Choroid plexus epithelial cell (primary cell): ENCODE measurements around the gene EMC8.
"Not testable (repeated sequence)": the region's sequence is repeated elsewhere in the genome, so short reads cannot be mapped to it uniquely, and the experiment has no call there.

Source experiments
- DNase-seq: peaks from one replicate; pipeline ENCODE4 v3.0.0-alpha.2; 2010; ENCODE audit warnings: low read depth
- H3K4me3 ChIP-seq: 2 replicates; pipeline ENCODE4 v1.5.1; 2011; ENCODE audit warnings: low read depth, mild to moderate bottlenecking, control low read depth, low read length, moderate library complexity
- CTCF ChIP-seq: conservative IDR thresholded peaks from 2 replicates; pipeline ENCODE4 v1.5.1; 2011; ENCODE audit warnings: low read depth, mild to moderate bottlenecking, control low read depth, inconsistent platforms, low read length, moderate library complexity

Gene EMC8

GRCh38 chr16:85812811-85813700 lies 13.7 kb upstream of the EMC8 start:
- H3K4me3 ChIP-seq, result no peak overlapping the region
- TF ChIP-seq CTCF, result no peak
- DNase-seq, result no peak

- H3K4me3 ChIP-seq, result no peak overlapping the region
- no peak for DNase-seq
- no peak for TF ChIP-seq CTCF
Measured at GRCh38 chr16:85812031-85812807, 12.9 kb upstream of the EMC8 start.

GRCh38 chr16:85810742-85811115 lies 11.4 kb upstream of the EMC8 start:
- H3K4me3 ChIP-seq, result no peak overlapping the region
- DNase-seq, result no peak
- TF ChIP-seq CTCF, result no peak

GRCh38 chr16:85810097-85810741 lies 10.9 kb upstream of the EMC8 start:
- no peak for DNase-seq
- no peak overlapping the region for H3K4me3 ChIP-seq
- TF ChIP-seq CTCF, result no peak

GRCh38 chr16:85809645-85810044 lies 10.3 kb upstream of the EMC8 start:
- DNase-seq, result no peak
- no peak for TF ChIP-seq CTCF
- no peak overlapping the region for H3K4me3 ChIP-seq

- no peak for TF ChIP-seq CTCF
- H3K4me3 ChIP-seq, result no peak overlapping the region
- no peak for DNase-seq
Measured at GRCh38 chr16:85808926-85809325, 9.6 kb upstream of the EMC8 start.

- not testable (repeated sequence) for H3K4me3 ChIP-seq, DNase-seq
Measured at GRCh38 chr16:85808104-85808503, 8.8 kb upstream of the EMC8 start.

GRCh38 chr16:85807340-85807739 lies 8.0 kb upstream of the EMC8 start:
- DNase-seq, H3K4me3 ChIP-seq: not testable (repeated sequence)
